ENCODE results near the gene CCSER1.
"Not testable (repeated sequence)": the region's sequence is repeated elsewhere in the genome, so short reads cannot be mapped to it uniquely, and the experiment has no call there.

CCSER1 gene

DNA sequence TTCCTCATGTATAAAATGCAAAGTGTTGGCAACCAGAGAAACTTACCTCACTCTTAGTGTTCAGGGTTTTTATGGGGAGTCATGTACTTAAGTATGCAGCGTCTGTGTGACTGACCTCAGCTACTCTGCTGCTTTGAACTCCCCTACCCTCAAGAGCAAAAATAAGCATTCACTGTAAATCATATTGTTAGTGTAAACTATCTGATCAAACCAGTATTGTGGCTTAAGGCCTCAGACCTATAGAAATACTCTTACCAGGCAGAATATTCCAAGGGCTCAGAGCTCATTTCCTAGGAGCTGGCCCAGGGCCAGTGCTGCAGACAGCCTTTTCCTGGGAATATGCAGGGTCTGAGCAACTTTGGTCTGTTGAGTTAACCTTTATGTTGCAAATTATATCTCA lies 453.1 kb downstream of the CCSER1 start:
- no peak for DNase-seq

- no peak for DNase-seq
These were observed 454.9 kb downstream of the CCSER1 start for GRCh38 chr4:90582087-90582486.

- no peak for DNase-seq
These were observed 456.9 kb downstream of the CCSER1 start for GRCh38 chr4:90584051-90584450.

- DNase-seq: no peak
These were observed 458.8 kb downstream of the CCSER1 start for GRCh38 chr4:90585961-90586360.

DNA sequence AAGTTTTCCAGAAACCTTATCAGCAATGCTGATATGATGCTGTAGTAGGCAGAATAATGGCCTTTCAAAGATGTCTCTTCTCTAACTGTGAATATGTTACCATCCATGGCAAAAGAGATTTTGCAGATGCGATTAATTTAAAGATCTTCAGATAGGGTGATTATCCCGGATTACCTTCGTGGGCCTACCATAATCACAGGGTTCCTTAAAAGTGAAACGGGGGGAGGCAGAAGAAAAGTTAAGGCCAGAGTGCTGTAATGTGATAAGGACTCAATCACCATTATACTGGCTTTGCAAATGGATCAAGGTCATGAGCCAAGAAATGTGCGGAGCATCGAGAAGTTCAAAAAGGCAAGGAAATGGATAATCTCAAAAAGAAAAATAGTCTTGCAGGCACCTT lies 459.6 kb downstream of the CCSER1 start:
- DNase-seq: no peak

DNA sequence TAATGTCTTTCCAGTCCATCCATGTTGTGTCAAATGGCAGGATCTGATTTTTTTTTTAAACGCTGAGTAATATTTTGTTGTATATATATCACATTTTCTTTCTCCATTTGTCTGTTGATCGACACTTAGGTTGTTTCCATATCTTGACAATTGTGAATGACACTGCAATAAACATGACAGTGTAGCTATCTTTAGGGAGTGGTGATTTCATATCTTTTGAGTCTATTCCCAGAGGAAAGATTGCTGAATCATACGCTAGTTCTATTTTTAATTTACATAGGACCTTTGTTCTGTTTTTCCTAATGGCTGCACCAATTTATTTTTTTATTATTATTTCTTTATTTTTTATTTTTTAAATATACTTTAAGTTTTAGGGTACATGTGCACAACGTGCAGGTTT lies 470.7 kb downstream of the CCSER1 start:
- DNase-seq: no peak

GRCh38 chr4:90598741-90599140 lies 471.5 kb downstream of the CCSER1 start:
- no peak for DNase-seq

GRCh38 chr4:90602726-90603125 lies 475.5 kb downstream of the CCSER1 start:
- DNase-seq: no peak

DNA sequence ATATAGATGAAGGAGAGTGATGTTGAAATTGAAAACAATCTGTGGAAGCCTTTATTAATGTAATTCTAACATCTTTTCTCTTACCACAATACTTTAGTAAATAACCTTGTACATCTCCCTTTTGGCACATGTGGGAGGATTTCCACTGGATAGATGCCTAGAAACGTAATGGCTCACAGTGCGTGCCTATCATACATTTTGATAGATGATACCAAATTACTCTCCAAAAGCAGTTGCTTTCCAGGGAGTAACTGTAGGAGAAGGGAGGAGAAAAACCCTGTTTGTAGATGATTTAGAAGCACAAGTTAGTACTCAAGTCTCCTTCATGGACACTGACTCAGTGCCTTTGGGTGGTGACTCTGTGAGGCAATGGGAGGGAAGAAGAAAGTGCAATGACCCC lies 476.3 kb downstream of the CCSER1 start:
- no peak for DNase-seq

DNA sequence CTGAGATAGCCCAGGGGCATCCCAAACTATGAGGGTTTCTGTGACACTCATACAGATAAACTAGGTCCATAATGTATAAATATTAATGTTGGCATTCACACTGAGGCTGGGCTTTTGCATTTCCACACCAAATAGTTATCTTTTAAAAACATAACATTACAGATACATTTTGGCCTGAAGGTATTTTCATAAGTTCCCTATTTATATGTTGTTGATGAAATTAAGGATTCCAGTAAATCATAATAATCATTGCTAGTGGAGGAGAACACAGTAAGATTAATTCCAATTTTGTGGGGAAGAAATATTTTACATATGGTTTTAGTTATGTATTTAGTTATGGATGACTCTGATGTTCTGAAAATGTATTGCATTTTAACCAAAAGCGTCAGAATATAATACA lies 479.6 kb downstream of the CCSER1 start:
- no peak for DNase-seq

GRCh38 chr4:90614371-90614770 lies 487.2 kb downstream of the CCSER1 start:
- DNase-seq: no peak

- no peak for DNase-seq
These were observed 493.9 kb downstream of the CCSER1 start for GRCh38 chr4:90621080-90621479.

DNA sequence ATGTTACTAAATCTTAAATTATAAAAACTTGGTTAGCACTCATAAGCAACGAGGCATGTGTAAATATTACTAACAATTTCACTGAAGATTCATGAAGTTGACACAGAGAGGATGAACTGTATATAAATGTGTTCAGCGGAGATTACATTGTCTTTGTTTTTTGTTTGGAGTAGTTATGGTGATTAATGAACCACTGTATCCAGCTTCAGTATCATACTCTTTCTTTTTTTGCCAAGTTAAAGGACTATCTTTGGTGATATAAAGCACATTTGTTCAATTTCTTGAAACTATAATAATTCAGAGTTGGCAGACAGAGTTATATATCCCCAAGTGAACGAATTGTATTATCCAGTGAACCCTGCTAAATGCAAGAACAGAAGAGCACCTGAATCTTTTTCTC lies 497.6 kb downstream of the CCSER1 start:
- no peak for DNase-seq

- DNase-seq: no peak
These were observed 514.8 kb downstream of the CCSER1 start for GRCh38 chr4:90641861-90642599.

- no peak for DNase-seq
These were observed 516.0 kb downstream of the CCSER1 start for GRCh38 chr4:90643156-90643555.

DNA sequence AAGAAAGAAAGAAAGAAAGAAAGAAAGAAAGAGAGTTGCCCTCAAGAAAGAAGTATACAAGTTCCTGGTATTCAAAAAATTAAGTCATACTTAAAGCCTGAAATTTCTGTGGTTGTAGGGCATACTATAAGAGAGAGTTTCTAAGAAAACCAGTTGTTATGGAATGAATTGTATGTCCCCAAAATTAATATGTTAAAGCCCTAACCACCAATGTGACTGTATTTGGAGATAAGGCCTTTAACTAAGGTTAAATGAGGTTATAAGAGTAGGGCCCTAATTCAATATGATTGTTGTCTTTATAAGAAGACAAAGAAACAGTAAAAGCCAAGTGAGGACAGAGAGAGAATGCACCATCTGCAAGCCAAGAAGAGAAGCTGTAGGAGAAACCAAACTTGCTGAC lies 521.1 kb downstream of the CCSER1 start:
- no peak for DNase-seq

DNA sequence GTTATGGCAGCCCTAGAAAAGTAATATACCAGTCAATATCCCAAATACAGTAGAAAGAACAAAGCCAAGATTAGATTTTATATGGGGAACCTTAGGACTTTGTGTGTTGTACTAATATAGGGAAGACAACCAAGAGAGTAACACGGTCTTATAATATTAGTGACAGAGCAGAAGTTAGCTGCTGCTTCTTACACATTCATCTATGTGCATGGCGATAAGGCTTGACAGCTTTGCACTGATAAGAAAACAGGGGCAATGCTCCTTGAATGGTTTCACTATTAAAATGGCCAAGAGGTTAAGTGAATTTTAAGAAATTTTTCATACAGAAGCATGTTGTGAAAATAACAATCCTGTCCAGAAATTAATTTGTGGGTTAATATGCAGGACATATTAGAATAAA lies 521.6 kb downstream of the CCSER1 start:
- no peak for DNase-seq

DNA sequence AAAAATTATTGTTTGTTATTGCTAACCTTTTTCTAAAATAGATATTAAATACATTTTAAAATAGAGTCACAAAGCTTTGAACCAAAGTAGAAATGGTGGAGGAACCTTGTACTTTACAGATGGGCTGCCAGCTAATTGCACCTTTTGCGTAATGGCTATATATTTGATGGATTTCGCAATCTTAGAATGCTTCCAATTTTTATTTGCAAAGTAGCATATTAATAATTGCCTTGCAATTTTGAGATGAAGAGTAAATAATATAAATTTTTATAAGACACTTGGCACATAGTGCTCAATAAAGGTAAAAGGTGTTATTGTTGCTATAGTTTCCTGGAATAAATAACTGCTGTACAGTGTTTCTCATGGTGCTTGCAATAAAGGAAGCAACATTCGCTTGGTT lies 533.5 kb downstream of the CCSER1 start:
- no peak for DNase-seq

DNA sequence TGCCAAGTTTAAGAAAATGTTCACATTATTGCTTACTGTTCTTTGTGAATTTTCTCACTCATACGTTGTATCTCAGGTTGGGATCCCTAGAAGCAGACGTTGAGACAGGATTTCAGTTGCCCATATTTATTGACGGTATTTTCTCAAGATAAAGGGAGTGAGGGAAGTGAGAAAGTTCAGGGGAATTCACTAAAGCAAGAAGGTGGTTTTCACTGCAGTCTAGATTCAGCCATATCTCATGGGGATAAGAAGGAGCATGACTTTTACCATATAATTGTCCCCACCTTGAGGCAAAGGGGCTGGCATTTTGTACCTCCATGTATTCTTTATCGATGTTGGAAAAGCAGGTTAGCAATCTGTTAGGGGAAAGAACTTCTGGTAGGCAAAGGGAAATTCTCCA lies 543.0 kb downstream of the CCSER1 start:
- no peak for DNase-seq

GRCh38 chr4:90689739-90690138 lies 562.5 kb downstream of the CCSER1 start:
- DNase-seq: no peak

- DNase-seq: no peak
These were observed 568.2 kb downstream of the CCSER1 start for GRCh38 chr4:90695411-90695810.

DNA sequence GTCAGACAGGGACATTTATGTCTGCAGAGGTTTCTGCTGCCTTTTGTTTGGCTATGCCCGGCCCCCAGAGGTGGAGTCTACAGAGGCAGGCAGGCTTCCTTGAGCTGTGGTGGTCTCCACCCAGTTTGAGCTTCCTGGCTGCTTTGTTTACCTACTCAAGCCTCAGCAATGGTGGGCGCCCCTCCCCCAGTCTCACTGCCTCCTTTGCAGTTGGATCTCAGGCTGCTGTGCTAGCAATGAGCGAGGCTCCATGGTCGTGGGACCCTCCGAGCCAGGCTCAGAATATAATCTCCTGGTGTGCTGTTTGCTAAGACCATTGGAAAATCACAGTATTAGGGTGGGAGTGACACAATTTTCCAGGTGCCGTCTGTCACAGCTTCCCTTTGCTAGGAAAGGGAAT lies 578.3 kb downstream of the CCSER1 start:
- DNase-seq: not testable (repeated sequence)

- DNase-seq: no peak
These were observed 588.0 kb downstream of the CCSER1 start for GRCh38 chr4:90715242-90715641.

DNA sequence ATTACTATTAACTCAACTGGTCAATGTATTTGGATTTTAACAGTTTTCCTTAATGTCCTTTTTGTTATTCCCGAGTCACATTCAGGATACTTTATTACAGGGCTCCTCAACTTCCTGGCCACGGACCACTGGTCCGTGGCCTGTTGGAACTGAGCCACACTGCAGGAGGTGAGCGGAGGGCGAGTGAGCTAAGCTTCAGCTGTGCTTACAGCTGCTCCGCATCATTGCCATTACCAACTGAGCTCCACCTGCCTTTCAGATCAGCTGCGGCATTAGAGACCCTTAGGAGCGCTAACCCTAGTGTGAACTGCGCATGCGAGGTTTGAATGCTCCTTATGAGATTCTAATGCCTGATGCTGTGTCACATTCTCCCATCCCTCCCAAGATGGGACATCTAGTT lies 591.7 kb downstream of the CCSER1 start:
- DNase-seq: no peak

- no peak for DNase-seq
These were observed 600.7 kb downstream of the CCSER1 start for GRCh38 chr4:90727938-90728337.

DNA sequence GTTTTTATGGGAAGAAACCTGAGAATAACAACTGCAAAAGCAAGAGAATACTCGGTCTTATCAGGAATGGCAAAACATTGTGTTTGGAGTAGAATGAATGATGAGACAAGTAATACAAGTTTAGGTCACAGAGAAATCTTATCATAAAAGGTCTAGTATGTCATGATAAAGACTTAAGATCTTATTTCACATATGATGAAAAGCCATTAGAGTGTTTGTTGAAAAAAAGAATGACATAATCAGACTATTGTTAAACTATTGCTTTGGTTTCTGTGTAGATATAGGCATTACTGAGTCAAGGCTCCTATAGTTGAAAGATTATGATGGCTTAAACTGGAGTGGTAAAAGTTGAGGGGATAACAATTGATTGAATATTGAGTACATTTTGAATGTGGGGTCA lies 603.6 kb downstream of the CCSER1 start:
- no peak for DNase-seq

All from bone marrow (tissue), 2 donors.